K562 (cell line): ENCODE results near the gene COX6B1. TPM values are rescaled to one million over a fixed set of nuclear protein-coding genes. Genes with fewer than 3 reads are reported as not detected.

ENCODE experiments used
- CBX1 ChIP-seq: sonication (generic); IDR thresholded peaks from 2 replicates; pipeline ENCODE4 v1.6.1; 2016; ENCODE audit warnings: antibody characterized with exemption, low read depth, mild to moderate bottlenecking
- ETS2 ChIP-seq: IDR thresholded peaks from 2 replicates; pipeline ENCODE4 v1.6.1; 2016; ENCODE audit warnings: borderline replicate concordance, missing genetic modification characterization, mild to moderate bottlenecking, moderate library complexity, missing compliant biosample characterization; ENCODE audit not compliant: poor library complexity, severe bottlenecking
- MTA2 ChIP-seq: fragments of 450-650 bp; IDR thresholded peaks from 2 replicates; pipeline ENCODE4 v1.6.1; 2016; ENCODE audit warnings: low read depth
- MTF1 ChIP-seq: fragments of 250-450 bp; sonication (Bioruptor Pico); IDR thresholded peaks from 2 replicates; pipeline ENCODE4 v1.9.0; 2021; ENCODE audit warnings: moderate library complexity, mild to moderate bottlenecking, inconsistent platforms, borderline replicate concordance
- NEUROD1 ChIP-seq: fragments of 150-350 bp; IDR thresholded peaks from 2 replicates; pipeline ENCODE4 v1.6.1; 2014; ENCODE audit warnings: borderline replicate concordance, low read length, low read depth; ENCODE audit not compliant: partially characterized antibody
- RBBP5 ChIP-seq: fragments of 200-600 bp; sonication (generic); IDR thresholded peaks from 2 replicates; pipeline ENCODE4 v1.6.1; 2012; ENCODE audit warnings: borderline replicate concordance, mild to moderate bottlenecking, low read length, control low read depth, inconsistent platforms; ENCODE audit not compliant: insufficient read depth, poor library complexity, severe bottlenecking
- SIRT6 ChIP-seq: IDR thresholded peaks from one replicate; pipeline ENCODE4 v1.6.1; 2012; ENCODE audit warnings: low read depth, mild to moderate bottlenecking, control low read depth, inconsistent platforms, low read length, moderate library complexity
- ZFP30 ChIP-seq: fragments of 250-450 bp; sonication (Bioruptor Pico); IDR thresholded peaks from 2 replicates; pipeline ENCODE4 v1.8.0; 2022; ENCODE audit warnings: moderate library complexity, mild to moderate bottlenecking, inconsistent platforms, borderline replicate concordance
- polyA plus RNA-seq, 8 experiments: library from polyadenylated mRNA; depleted of rRNA in 4 of 8; stranded (reverse) in 5 of 8; unstranded in 3 of 8; fragments of >200 nt; fragmentation: Nextera tagmentation in 2 of 8; fragmentation: Illumina TruSeq in 1 of 8; extraction: Ambion mirVana in 2 of 8; extraction: Trizol in 1 of 8; gene quantifications; 2 replicates each; pipeline versions ENCODE4 v1.2.1 to v1.2.3, GENCODE V29; 2011 to 2014; ENCODE audit warnings: inconsistent platforms in 1 of 8, missing spikeins in 1 of 8
- total RNA-seq, 7 experiments: library from RNA; depleted of rRNA in 6 of 7; stranded (reverse); fragments of >200 nt in 6 of 7; fragmentation: Illumina TruSeq in 2 of 7; extraction: Trizol in 2 of 7; gene quantifications; 2 replicates each; pipeline versions ENCODE4 v1.2.1 to v1.2.3, GENCODE V29; 2011 to 2021; ENCODE audit warnings: low replicate concordance in 1 of 7
- TF ChIP-seq, protein P1 (sequence below), 2 experiments: fragments of 200-800 bp in 1 of 2; sonication (Bioruptor generic) in 1 of 2; sonication (generic) in 1 of 2; formaldehyde crosslinking in 1 of 2; IDR thresholded peaks in 1 of 2; conservative IDR thresholded peaks in 1 of 2; 2 replicates each; pipeline versions ENCODE4 v1.5.0 to v1.6.1; 2016 to 2020; ENCODE audit warnings: missing compliant biosample characterization in 1 of 2, missing genetic modification characterization in 1 of 2, missing genetic modification reagents in 1 of 2
- TF ChIP-seq, protein P2 (sequence below): sonication (generic); formaldehyde crosslinking; IDR thresholded peaks from 2 replicates; pipeline ENCODE4 v1.8.1; 2023; ENCODE audit warnings: missing genetic modification reagents, mild to moderate bottlenecking, borderline replicate concordance
- TF ChIP-seq, protein P3 (sequence below): fragments of 450-650 bp; IDR thresholded peaks from 2 replicates; pipeline ENCODE4 v1.6.1; 2016
- TF ChIP-seq, protein P4 (sequence below): fragments of 200-800 bp; sonication (Bioruptor generic); IDR thresholded peaks from 2 replicates; pipeline ENCODE4 v1.6.1; 2017; ENCODE audit warnings: missing genetic modification characterization, missing compliant biosample characterization
- TF ChIP-seq, protein P5 (sequence below), 3 experiments: fragments of 200-800 bp in 1 of 3; fragments of 250-450 bp in 1 of 3; fragments of 450-650 bp in 1 of 3; sonication (Bioruptor Pico) in 1 of 3; sonication (Bioruptor generic) in 1 of 3; formaldehyde crosslinking in 1 of 3; IDR thresholded peaks; 2 replicates each; pipeline versions ENCODE4 v1.6.1 to v1.8.0; 2016 to 2022; ENCODE audit warnings: mild to moderate bottlenecking in 2 of 3, missing genetic modification characterization in 2 of 3, missing compliant biosample characterization in 1 of 3, moderate library complexity in 1 of 3

The COX6B1 gene
- total and polyA plus RNA-seq, 9 of the 15 experiments (the other 6 are each of a cell fraction or from before 2014, with no cell fraction given) = 777 to 2,393 (median 1,219) TPM

DNA sequence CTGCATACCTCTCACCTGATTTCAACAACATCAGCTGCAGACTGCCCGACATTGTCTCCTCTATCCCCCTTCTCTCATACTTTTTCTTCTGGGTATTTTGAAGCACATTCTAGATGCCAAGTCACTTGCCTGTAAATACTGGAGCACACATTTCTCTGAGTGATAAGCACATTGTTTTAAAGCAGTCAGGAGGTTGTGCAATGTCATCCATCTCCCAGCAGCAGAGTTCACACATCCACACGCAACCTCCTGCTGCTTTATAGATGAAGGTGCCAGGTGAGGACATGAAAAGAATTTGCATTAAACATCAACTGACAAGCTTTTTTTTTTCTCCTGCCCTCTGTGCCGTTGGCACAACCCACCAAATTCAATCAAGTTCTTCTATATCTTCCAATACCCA, 23.7 kb downstream of the COX6B1 start (continued):
- TF ChIP-seq, protein P1, sequence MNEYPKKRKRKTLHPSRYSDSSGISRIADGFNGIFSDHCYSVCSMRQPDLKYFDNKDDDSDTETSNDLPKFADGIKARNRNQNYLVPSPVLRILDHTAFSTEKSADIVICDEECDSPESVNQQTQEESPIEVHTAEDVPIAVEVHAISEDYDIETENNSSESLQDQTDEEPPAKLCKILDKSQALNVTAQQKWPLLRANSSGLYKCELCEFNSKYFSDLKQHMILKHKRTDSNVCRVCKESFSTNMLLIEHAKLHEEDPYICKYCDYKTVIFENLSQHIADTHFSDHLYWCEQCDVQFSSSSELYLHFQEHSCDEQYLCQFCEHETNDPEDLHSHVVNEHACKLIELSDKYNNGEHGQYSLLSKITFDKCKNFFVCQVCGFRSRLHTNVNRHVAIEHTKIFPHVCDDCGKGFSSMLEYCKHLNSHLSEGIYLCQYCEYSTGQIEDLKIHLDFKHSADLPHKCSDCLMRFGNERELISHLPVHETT (CRISPR knock-in tag; conservative IDR thresholded peaks at IDR 0.05 in 1 of 2, IDR thresholded peaks at IDR 0.05 in 1 of 2) = 0 out of 4 replicates have a peak, but pooled peaks of 1 of the 2 experiments have one; percentile 40
- TF ChIP-seq ZFP30 = no peak
- TF ChIP-seq, protein P2, sequence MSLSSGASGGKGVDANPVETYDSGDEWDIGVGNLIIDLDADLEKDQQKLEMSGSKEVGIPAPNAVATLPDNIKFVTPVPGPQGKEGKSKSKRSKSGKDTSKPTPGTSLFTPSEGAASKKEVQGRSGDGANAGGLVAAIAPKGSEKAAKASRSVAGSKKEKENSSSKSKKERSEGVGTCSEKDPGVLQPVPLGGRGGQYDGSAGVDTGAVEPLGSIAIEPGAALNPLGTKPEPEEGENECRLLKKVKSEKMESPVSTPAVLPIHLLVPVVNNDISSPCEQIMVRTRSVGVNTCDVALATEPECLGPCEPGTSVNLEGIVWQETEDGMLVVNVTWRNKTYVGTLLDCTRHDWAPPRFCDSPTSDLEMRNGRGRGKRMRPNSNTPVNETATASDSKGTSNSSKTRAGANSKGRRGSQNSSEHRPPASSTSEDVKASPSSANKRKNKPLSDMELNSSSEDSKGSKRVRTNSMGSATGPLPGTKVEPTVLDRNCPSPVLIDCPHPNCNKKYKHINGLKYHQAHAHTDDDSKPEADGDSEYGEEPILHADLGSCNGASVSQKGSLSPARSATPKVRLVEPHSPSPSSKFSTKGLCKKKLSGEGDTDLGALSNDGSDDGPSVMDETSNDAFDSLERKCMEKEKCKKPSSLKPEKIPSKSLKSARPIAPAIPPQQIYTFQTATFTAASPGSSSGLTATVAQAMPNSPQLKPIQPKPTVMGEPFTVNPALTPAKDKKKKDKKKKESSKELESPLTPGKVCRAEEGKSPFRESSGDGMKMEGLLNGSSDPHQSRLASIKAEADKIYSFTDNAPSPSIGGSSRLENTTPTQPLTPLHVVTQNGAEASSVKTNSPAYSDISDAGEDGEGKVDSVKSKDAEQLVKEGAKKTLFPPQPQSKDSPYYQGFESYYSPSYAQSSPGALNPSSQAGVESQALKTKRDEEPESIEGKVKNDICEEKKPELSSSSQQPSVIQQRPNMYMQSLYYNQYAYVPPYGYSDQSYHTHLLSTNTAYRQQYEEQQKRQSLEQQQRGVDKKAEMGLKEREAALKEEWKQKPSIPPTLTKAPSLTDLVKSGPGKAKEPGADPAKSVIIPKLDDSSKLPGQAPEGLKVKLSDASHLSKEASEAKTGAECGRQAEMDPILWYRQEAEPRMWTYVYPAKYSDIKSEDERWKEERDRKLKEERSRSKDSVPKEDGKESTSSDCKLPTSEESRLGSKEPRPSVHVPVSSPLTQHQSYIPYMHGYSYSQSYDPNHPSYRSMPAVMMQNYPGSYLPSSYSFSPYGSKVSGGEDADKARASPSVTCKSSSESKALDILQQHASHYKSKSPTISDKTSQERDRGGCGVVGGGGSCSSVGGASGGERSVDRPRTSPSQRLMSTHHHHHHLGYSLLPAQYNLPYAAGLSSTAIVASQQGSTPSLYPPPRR (CRISPR knock-in tag) = no peak
- TF ChIP-seq, protein P3, sequence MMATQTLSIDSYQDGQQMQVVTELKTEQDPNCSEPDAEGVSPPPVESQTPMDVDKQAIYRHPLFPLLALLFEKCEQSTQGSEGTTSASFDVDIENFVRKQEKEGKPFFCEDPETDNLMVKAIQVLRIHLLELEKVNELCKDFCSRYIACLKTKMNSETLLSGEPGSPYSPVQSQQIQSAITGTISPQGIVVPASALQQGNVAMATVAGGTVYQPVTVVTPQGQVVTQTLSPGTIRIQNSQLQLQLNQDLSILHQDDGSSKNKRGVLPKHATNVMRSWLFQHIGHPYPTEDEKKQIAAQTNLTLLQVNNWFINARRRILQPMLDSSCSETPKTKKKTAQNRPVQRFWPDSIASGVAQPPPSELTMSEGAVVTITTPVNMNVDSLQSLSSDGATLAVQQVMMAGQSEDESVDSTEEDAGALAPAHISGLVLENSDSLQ = peak; percentile 59
- TF ChIP-seq MTA2 = peak; percentile 90
- no peak for TF ChIP-seq NEUROD1
- no peak for TF ChIP-seq SIRT6
- TF ChIP-seq, protein P4, sequence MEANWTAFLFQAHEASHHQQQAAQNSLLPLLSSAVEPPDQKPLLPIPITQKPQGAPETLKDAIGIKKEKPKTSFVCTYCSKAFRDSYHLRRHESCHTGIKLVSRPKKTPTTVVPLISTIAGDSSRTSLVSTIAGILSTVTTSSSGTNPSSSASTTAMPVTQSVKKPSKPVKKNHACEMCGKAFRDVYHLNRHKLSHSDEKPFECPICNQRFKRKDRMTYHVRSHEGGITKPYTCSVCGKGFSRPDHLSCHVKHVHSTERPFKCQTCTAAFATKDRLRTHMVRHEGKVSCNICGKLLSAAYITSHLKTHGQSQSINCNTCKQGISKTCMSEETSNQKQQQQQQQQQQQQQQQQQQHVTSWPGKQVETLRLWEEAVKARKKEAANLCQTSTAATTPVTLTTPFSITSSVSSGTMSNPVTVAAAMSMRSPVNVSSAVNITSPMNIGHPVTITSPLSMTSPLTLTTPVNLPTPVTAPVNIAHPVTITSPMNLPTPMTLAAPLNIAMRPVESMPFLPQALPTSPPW (CRISPR knock-in tag) = no peak
- no peak for TF ChIP-seq MTF1 (CRISPR knock-in tag)
- TF ChIP-seq, protein P5, sequence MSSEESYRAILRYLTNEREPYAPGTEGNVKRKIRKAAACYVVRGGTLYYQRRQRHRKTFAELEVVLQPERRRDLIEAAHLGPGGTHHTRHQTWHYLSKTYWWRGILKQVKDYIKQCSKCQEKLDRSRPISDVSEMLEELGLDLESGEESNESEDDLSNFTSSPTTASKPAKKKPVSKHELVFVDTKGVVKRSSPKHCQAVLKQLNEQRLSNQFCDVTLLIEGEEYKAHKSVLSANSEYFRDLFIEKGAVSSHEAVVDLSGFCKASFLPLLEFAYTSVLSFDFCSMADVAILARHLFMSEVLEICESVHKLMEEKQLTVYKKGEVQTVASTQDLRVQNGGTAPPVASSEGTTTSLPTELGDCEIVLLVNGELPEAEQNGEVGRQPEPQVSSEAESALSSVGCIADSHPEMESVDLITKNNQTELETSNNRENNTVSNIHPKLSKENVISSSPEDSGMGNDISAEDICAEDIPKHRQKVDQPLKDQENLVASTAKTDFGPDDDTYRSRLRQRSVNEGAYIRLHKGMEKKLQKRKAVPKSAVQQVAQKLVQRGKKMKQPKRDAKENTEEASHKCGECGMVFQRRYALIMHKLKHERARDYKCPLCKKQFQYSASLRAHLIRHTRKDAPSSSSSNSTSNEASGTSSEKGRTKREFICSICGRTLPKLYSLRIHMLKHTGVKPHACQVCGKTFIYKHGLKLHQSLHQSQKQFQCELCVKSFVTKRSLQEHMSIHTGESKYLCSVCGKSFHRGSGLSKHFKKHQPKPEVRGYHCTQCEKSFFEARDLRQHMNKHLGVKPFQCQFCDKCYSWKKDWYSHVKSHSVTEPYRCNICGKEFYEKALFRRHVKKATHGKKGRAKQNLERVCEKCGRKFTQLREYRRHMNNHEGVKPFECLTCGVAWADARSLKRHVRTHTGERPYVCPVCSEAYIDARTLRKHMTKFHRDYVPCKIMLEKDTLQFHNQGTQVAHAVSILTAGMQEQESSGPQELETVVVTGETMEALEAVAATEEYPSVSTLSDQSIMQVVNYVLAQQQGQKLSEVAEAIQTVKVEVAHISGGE (CRISPR knock-in tag; IDR thresholded peaks at IDR 0.05) = peak in 1 of 3 experiments; percentile 64; a peak in 1 of 6 replicates
- TF ChIP-seq RBBP5 = no peak
- no peak for TF ChIP-seq CBX1
- no peak for TF ChIP-seq ETS2
